22Rv1 (cell line): ENCODE measurements around the gene ADGRL3.

Source experiments
- H3K27ac ChIP-seq: fragments of 450-650 bp; 2 replicates; pipeline ENCODE4 v1.5.1; 2017
- CTCF ChIP-seq: fragments of 450-650 bp; IDR thresholded peaks from 2 replicates; pipeline ENCODE4 v1.5.1; 2017; ENCODE audit warnings: mild to moderate bottlenecking
- ZFX ChIP-seq: fragments of 450-650 bp; IDR thresholded peaks from 2 replicates; pipeline ENCODE4 v1.6.1; 2017; ENCODE audit warnings: antibody characterized with exemption, borderline replicate concordance

Gene ADGRL3

GRCh38 chr4:61447918-61448317 is 247.8 kb downstream of the ADGRL3 start:
- no peak overlapping the region for H3K27ac ChIP-seq
- TF ChIP-seq ZFX (no peak), CTCF (no peak)

- TF ChIP-seq CTCF (no peak), ZFX (no peak)
- no peak overlapping the region for H3K27ac ChIP-seq
Observed at GRCh38 chr4:61451935-61452334, 251.8 kb downstream of the ADGRL3 start.

GRCh38 chr4:61461956-61462355 is 261.8 kb downstream of the ADGRL3 start:
- no peak for TF ChIP-seq ZFX
- TF ChIP-seq CTCF, result no peak
- no peak overlapping the region for H3K27ac ChIP-seq

- TF ChIP-seq CTCF (no peak), ZFX (no peak)
- no peak overlapping the region for H3K27ac ChIP-seq
Observed at GRCh38 chr4:61462451-61463326, 262.6 kb downstream of the ADGRL3 start.

GRCh38 chr4:61468024-61468720 is 268.0 kb downstream of the ADGRL3 start:
- TF ChIP-seq CTCF (no peak), ZFX (no peak)
- H3K27ac ChIP-seq, result no peak overlapping the region

GRCh38 chr4:61473306-61473705 is 273.2 kb downstream of the ADGRL3 start:
- no peak for TF ChIP-seq CTCF
- no peak for TF ChIP-seq ZFX
- no peak overlapping the region for H3K27ac ChIP-seq

GRCh38 chr4:61478340-61478739 is 278.2 kb downstream of the ADGRL3 start:
- no peak for TF ChIP-seq ZFX
- TF ChIP-seq CTCF, result no peak
- no peak overlapping the region for H3K27ac ChIP-seq
